GM19239 (cell line): ENCODE results near the gene GNAZ.
"Not testable (repeated sequence)": the region's sequence is repeated elsewhere in the genome, so short reads cannot be mapped to it uniquely, and the experiment has no call there.

Experiments
- DNase-seq: peaks from one replicate; pipeline ENCODE4 v3.0.0; 2011; ENCODE audit warnings: low spot score; ENCODE audit not compliant: insufficient read length
- FAIRE-seq: peaks from 2 replicates; lab custom pipeline; 2011; peaks lifted over from hg19 to GRCh38; lab: Jason Lieb, UNC

Gene GNAZ

DNA sequence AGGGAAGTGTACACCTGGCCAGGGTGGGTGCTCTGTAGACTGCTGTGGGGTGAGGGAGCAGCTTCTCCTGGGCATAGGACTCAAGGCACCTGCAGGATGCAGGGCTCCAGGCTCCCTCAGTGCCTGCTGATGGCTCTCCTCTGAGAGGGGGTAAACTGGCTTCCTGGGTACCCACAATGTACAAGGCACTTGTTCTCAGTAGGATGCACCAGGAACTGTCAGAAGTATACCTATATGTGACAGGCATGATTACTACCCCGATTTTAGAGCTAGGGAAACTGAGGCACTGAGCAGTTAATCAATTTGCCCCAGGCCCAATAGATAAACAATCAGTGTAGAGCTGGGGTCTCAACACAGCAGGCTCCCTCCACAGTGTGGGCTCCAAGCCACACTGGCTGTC, 31.4 kb upstream of the GNAZ start:
- DNase-seq (no peak), FAIRE-seq (no peak)

- DNase-seq (no peak), FAIRE-seq (no peak)
Measured at GRCh38 chr22:23042179-23042578, 28.1 kb upstream of the GNAZ start.

DNA sequence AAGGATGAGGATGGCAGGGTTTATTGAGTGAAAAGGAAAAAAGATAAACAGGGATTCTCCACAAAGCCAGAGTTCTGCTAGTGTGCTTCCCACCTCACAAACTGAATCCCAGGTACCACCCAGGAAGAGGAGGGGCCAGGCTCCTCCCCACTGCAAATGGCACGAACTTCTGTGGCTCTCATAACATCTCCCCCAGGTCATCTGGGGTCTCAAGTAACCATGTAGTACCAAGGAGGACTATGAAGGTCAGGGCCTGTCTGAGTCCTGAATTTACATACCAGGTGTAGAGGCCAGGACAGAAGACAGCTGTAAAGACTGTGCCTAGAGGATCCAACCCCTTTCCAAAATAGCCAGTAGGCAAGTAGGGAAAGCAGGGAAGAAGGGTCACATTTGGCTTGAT, 25.7 kb upstream of the GNAZ start:
- FAIRE-seq, result no peak
- no peak for DNase-seq

- FAIRE-seq (no peak), DNase-seq (no peak)
Measured at GRCh38 chr22:23045461-23045860, 24.9 kb upstream of the GNAZ start.

GRCh38 chr22:23047265-23047664, 23.1 kb upstream of the GNAZ start:
- FAIRE-seq (no peak), DNase-seq (no peak)

- no peak for FAIRE-seq
Measured at GRCh38 chr22:23047742-23048141, 22.6 kb upstream of the GNAZ start.

GRCh38 chr22:23050546-23050945, 19.8 kb upstream of the GNAZ start:
- not testable (repeated sequence) for DNase-seq

More at GRCh38 chr22:23047742-23048141, 22.6 kb upstream of the GNAZ start:
- DNase-seq, result no peak

DNA sequence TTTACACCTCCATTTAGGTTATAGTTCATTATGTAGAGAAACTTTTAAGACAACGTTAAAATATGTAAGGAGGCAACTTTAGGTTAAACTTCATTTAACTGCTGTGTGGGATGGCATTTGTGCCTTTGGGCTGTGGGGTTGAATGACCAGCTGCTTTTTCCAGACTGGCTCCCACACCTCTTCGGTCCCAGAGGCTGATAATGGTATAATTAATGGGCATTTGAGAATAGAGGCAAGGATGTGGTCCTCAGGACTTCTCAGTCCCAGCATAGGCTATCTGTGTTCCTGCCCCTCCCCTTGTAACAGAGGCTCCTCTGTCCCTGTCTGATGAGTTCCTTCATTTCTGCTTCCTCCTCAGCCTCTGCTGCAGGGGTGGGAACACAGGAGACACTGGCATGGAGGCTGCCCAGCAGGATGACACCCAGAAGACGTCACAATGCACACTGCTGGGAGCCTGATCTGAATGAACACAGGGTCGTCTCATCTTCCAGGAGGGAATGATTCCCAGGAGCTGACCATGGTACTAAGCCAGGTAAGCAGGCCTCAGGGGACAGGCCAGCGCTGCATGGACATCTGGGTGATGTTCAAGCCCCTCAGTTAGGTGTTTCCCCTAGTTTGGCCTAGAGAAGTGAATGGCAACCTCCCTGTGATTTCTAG, 17.1 kb upstream of the GNAZ start:
- FAIRE-seq, result peak; percentile 64

More at GRCh38 chr22:23050546-23050945, 19.8 kb upstream of the GNAZ start:
- FAIRE-seq, result not testable (repeated sequence)

DNA sequence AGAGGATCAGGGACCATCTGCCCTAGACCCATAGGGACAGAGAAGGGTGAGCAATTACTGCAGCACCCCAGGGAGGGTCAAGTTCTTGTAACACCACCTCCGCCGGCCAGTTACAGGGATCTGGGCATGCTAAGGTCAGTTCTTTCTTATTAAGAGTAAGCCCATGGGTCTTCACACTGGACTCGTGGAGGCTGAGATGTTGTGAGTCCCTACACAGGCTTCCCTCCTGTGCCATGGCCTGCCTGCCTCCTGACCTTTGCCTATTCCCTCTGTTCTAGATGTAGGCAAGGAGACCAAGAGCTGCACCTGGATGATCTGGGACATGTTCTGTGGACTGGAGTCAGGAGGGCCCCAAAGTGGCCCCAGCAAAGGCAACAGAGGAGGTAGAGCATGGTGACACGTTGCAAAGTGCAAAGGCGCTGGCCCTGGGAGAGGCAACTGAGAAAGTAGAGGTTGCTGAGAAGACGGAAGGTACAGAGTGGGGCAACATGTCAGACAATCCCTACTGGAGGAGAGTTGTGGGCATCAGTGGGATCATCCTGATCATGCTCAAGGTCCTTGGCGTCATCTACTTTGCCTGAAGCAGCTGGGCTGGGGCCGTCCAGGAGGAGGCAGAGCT, 16.3 kb upstream of the GNAZ start:
- DNase-seq (no peak), FAIRE-seq (no peak)

More for the DNA sequence above, 17.1 kb upstream of the GNAZ start:
- DNase-seq, result no peak

DNA sequence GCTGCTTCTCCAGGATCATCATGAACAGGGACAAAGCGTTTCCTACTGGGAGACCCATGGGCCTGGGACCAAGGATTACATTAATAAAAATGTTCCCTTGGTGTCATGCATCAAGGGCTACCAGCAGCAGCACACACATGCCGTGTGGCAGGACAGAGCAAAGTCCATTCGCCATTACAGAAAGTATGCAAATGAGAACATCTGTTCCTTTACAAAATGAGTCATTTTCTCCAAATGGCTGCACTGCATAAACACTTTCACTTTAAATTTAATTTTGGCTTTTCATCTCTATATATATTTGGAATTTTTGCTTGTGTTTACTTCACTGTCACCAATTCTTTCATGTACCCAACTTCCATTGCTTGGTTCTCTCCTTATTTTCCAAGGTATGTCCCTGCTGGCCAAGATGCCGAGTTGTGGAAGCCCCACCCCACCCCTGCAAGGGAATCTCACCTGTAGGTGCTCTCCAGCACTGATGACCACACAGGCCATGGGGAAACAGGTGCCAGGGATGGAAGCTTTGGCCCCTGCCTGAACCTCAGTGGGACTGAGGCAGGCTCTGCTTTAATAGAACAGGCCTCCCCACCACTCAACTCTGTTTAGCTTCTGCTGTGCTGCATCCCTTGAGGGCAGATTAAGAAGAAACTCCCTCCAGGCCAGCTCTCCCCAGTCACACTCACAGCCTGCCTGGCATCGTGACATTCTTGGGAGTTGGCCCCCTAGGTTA, 15.6 kb upstream of the GNAZ start:
- peak; percentile 95 for FAIRE-seq
- no peak for DNase-seq

DNA sequence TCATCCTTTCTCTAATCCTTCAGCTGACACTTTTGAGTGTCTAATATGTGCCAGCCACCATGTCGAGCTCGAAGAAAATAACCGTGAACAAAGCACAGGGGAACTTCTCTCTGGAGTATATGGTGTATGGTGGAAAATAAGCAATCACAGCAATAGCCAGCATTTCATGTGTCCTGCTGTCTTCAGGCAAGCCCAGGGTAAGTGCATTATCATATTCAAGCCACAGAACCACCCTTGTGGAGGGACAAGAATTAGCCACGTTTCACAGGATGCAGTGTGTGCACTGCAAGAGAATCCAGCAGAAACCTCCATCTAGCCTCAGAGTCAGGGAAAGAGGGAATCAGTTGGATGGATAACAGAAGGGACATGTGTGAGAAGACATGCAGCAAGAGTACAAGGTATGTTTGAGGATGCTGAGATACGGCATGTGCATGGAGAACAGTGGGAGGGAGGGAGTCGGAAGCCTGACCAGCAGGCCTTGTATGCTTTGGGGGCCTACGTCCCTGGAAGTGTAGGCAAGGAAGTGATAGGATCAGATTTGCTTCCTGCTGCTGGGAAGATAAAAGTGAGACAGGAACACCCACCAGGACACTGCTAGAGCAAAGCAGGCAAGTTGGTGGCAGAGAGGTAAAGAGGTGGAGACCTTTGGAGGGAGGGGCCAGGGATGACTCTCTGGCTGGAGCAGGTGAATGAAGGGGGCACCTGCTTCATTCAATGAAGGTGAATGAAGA, 14.7 kb upstream of the GNAZ start:
- FAIRE-seq, result peak; percentile 81
- DNase-seq, result no peak

DNA sequence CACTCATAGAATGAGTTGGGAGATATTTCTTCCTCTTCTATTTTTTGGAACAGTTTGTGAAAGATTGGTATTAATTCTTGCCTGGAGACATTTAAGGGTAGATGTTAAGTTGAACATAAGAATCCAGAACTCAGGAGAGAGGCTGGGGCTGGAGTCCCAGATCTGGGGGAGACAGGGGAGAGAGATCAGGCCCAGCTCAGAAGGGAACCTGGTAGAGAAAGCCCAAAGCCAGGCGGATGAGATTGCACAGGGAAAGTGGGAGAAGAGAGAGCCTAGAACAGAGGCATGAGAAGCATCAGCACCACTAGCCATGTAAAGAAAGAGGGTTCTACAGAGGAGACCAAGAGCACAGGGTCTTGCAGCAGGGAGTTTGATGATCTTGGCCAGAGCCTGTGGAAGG, 13.0 kb upstream of the GNAZ start:
- no peak for FAIRE-seq

DNA sequence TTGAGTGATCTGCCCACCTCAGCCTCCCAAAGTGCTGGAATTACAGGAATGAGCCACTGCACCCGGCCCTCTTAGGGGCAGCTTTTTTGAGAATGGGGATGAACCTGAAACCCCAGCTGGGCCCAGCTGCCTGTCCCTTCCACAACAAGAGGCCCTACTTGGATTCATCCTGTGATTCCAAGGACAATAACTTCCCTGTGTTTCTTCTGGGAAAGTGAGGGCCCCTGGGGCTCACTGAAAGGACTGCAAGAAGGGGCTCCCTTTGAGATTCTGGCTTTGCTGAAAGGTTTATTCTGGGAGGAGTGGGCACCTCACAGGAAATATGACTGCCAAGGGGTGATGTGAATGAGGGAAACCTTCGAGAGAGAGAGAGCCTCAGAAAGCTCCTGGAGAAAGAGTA, 12.3 kb upstream of the GNAZ start:
- DNase-seq, result no peak
- FAIRE-seq, result no peak

More for the DNA sequence above, 13.0 kb upstream of the GNAZ start:
- DNase-seq, result no peak

- no peak for FAIRE-seq
- no peak for DNase-seq
Measured at GRCh38 chr22:23058481-23059283, 11.6 kb upstream of the GNAZ start.

- DNase-seq (no peak), FAIRE-seq (no peak)
Measured at GRCh38 chr22:23059284-23059948, 10.9 kb upstream of the GNAZ start.

DNA sequence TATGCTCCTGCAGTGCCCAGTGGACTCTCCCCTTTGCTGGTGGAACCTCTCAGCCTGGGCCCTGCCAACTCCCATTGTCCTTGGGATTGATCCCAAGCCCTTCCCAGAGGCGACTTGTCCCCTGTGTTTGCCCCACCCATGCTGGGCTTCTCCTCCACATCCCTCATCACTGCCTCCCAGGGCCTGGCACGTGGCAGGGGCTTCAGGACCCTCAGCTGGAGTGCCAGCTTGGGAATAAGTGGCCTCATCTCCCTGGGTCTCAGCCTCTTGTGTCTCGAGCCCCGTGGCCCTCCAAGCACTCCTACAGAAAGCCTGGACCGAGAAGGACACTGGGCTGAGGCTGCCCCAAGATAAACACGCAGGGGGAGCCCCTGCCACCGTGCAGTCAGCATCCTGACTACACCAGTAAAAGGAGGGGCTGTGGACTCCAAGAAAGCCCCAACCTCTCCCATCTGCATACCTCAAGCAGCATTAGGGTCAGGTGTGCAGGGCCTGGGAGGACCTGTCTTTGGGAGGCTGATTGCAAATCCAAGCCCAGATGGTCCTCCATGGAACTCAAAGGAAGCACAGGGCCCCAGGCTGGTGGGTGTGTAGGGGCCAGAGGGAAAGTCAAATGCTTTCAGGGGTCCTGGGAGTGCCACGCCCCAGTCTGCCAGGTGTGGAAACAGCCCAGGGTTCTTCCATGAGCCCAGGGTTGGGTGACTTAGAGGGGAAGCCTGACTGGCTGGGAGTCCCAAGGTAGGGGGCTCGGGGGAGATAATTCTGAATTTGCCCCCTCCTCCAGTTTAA, 9.5 kb upstream of the GNAZ start:
- DNase-seq (no peak), FAIRE-seq (no peak)

DNA sequence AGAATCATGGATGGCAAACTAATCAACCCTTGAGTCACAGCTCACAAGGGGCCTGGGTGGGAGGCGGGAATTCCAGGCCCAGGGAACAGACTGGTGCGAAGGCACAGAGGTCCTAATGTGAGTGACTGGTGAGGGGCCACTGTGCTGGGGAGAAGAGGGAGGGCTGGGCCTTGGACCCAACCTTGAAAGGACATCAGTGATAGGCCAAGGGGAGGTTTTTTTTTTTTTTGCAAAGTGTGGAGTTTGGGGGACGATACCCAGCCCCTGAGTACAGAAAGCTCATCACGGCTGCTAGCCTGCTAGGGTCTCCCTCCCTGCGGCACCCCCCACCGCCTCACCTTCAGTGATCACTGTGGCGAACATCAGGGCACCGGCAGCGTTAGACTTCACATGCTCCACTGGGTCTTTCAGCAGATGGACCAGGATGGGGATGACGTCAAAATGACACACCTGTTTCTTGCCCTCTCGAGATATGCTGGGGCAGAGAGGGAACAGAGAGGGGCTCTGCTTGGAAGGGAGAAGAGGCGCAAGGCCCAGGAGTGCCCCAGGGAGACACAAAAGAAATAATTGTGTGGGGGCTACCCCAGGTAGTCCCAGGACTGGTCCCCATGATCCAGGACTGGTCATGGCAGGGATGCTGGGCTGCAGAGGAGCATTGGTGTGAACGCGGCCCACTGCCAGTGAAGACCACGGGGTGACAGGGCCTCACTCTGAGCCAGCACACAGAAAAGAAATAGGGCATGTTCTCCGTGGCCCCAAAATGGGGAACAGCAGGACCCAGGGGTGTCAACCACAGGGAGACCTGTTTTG, 8.6 kb upstream of the GNAZ start:
- no peak for FAIRE-seq
- DNase-seq, result no peak
